GM12875 (cell line): ENCODE data around the gene LMNA.
"Not testable (repeated sequence)": the region's sequence is repeated elsewhere in the genome, so short reads cannot be mapped to it uniquely, and the experiment has no call there.

ENCODE experiments used
- H3K4me3 ChIP-seq: one replicate; pipeline ENCODE4 v1.5.1; 2011; ENCODE audit warnings: low read depth, low read length, control low read depth
- CTCF ChIP-seq: IDR thresholded peaks from 2 replicates; pipeline ENCODE4 v1.5.1; 2011; ENCODE audit warnings: low read depth, mild to moderate bottlenecking, control low read depth, inconsistent platforms, low read length, moderate library complexity, borderline replicate concordance; ENCODE audit not compliant: insufficient read depth

Gene LMNA

DNA sequence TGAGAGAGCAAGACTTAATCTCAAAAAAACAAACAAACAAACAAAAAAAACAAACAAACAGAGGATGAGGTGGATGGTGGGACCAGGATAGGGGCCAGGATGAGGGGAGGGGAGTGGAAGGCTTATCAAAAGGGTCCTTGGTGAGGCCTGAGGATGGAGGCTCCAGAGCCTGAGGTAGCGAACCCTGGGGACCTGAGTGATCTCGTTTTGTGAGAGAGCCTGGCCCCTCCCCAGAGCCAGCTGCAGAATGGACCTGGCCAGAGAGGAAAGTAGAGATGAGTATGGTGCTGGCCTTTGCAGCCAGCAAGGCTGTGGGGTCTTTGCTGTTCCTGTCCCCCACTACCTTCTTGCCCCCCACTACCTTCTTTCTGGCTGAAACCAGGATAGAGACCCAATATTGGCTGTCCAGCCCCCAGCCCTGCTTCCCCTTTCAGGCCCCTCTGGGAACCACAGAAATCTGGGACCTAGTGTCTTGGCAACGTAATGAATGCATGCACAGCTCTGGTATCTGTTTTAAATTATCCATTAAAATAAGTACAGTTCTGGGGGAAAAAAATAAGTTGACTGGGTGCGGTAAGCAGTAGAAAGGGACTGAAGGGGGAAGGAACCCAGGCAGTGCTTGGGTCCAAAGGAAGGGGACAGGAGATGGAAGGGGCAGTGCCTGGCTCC is 1.1 kb upstream of the LMNA start:
- no peak for TF ChIP-seq CTCF
- H3K4me3 ChIP-seq, result no peak overlapping the region

- TF ChIP-seq CTCF, result no peak
- peak overlapping the region; percentile 83 for H3K4me3 ChIP-seq
Observed at GRCh38 chr1:156114919-156115513, 505 bp downstream of the LMNA start.

DNA sequence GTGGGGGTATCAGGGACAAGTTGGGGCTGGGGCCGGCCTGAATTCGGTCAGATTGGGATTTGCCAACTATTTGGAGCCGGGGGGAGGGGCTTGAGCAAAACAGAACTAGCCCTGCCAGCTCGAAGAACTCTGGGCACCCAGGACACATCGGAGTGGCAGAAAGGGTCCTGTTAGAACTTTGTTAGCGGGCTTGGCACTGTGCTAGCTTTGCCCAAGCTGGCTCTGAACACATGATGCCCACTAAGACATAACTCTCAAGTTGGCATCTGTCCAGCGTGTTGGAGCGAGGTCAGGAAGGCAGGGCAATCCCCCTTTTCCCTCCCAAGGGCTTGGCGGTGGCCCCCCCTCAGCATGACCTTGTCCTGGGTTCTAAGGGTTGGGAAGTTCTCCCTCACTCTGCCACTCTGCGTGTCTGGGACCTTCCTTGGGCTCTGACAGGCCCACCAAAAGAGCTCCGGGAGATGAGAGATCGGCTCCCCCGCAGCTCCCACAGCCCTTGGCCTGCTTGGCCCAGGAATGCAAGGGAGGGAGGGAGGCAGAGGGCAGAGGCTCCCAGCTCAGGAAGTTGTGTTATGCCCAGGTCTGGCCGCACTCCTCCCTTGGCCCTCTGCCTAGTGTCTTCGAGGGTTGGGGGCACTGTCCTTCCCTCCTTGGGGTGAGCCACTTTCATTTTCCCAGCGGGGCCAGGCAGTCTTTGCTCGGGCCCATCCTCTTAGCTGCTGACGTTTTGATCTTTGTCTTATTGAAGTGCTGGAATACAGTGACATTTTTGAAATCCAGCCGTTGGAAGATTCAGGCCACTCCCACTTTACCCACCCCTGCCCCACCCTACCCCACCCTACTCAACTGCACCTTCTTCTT is 1.2 kb downstream of the LMNA start:
- peak overlapping the region; percentile 83 for H3K4me3 ChIP-seq
- no peak for TF ChIP-seq CTCF

- not testable (repeated sequence) for H3K4me3 ChIP-seq
Observed at GRCh38 chr1:156116731-156117130, 2.2 kb downstream of the LMNA start.

DNA sequence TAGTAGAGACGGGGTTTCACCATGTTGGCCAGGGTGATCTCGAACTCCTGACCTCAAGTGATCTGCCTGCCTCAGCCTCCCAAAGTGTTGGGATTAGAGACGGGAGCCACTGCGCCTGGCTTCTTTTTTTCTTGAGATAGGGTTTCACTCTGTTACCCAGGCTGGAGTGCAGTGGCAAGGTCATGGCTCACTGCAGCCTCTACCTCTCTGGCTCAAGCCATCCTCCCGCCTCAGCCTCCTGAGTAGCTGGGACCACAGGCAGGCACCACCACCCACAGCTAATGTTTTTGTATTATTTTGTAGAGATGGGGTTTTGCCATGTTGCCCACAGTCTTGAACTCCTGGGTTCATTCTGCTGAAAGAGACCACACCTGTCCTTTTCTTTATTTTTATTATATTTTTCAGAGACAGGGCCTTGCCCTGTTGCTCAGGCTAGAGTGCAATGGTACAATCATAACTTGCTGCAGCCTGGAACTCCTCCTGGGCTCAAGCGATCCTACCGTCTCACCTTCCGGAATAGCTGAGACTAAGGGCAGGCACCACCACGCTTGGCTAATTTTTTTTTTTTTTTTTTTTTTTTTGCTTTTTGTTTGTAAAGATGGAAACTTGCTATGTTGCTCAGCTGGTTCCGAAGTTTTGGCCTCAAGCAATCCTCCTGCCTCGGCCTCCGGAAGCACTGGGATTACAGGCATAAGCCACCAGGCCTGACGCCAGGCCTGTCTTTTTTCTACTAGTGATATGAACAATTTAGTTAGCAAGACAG is 3.1 kb downstream of the LMNA start:
- no peak overlapping the region for H3K4me3 ChIP-seq
- no peak for TF ChIP-seq CTCF

DNA sequence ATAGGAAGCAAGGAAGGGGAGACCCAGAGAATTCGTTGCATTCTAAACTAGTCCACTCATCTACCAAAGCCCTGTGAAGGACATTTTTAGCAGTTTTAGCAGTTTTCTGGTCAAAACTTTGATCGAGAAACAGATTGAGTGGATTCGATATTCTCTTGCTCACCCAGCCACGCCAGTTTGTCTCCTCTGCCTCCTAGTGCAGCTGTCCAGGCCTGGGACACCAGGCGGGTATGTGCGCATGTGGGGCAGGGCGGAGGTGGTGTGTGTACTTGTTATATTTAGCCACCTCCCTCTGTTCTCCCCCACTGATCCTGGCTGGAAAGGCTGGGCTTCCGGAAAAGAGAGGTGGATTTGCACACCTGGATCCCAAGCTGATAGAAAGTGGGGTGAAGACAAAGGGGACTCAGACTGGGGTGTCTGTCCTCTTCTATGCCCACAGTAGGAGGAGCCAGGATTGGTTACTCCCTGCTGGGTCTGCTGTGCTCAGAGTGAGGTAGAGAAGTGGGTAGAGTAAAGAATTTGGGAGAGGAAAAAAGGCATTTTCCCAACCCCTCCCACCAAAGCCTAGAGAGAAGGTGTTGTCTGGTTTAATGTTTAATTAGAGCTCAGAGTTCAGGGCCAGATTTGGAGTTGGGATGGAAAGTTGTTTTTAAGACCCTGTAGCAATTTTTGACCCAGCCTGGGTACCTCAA is 3.8 kb downstream of the LMNA start:
- no peak overlapping the region for H3K4me3 ChIP-seq
- TF ChIP-seq CTCF, result no peak
